HL-60 (cell line): ENCODE results near the gene SYCE3.

Experiments used
- DNase-seq, 2 experiments: peaks; one replicate each; pipeline ENCODE4 v3.0.0-alpha.2; 2010 to 2020; ENCODE audit warnings: low read depth in 1 of 2, low spot score in 1 of 2
- H3K27ac ChIP-seq: fragments of 250-450 bp; sonication (Bioruptor Pico); replicated peaks from 2 replicates; pipeline ENCODE4 v1.5.1; 2020; ENCODE audit warnings: mild to moderate bottlenecking, moderate library complexity
- H3K27me3 ChIP-seq: fragments of 250-450 bp; sonication (Bioruptor Pico); 2 replicates; pipeline ENCODE4 v1.5.1; 2021; ENCODE audit warnings: mild to moderate bottlenecking, moderate library complexity; ENCODE audit not compliant: insufficient read depth, poor library complexity, severe bottlenecking
- H3K4me3 ChIP-seq: replicated peaks from 2 replicates; pipeline ENCODE4 v1.5.1; 2011; ENCODE audit warnings: mild to moderate bottlenecking, control low read depth, low read length; ENCODE audit not compliant: insufficient read depth
- GABPA ChIP-seq: IDR thresholded peaks from 2 replicates; pipeline ENCODE4 v1.6.1; 2012; ENCODE audit warnings: low read depth
- POLR2AphosphoS5 ChIP-seq: IDR thresholded peaks from 2 replicates; pipeline ENCODE4 v1.6.1; 2012; ENCODE audit warnings: low read depth
- SPI1 ChIP-seq: IDR thresholded peaks from 2 replicates; pipeline ENCODE4 v1.6.1; 2012; ENCODE audit warnings: low read depth, mild to moderate bottlenecking, borderline replicate concordance
- TF ChIP-seq, protein P1 (sequence below): IDR thresholded peaks from 2 replicates; pipeline ENCODE4 v1.6.1; 2012; ENCODE audit warnings: low read depth; ENCODE audit not compliant: insufficient replicate concordance
- TF ChIP-seq, protein P2 (sequence below): IDR thresholded peaks from one replicate; pipeline ENCODE4 v1.5.1; 2011; ENCODE audit warnings: low read length, control low read depth, inconsistent platforms; ENCODE audit not compliant: insufficient read depth

SYCE3 gene

DNA sequence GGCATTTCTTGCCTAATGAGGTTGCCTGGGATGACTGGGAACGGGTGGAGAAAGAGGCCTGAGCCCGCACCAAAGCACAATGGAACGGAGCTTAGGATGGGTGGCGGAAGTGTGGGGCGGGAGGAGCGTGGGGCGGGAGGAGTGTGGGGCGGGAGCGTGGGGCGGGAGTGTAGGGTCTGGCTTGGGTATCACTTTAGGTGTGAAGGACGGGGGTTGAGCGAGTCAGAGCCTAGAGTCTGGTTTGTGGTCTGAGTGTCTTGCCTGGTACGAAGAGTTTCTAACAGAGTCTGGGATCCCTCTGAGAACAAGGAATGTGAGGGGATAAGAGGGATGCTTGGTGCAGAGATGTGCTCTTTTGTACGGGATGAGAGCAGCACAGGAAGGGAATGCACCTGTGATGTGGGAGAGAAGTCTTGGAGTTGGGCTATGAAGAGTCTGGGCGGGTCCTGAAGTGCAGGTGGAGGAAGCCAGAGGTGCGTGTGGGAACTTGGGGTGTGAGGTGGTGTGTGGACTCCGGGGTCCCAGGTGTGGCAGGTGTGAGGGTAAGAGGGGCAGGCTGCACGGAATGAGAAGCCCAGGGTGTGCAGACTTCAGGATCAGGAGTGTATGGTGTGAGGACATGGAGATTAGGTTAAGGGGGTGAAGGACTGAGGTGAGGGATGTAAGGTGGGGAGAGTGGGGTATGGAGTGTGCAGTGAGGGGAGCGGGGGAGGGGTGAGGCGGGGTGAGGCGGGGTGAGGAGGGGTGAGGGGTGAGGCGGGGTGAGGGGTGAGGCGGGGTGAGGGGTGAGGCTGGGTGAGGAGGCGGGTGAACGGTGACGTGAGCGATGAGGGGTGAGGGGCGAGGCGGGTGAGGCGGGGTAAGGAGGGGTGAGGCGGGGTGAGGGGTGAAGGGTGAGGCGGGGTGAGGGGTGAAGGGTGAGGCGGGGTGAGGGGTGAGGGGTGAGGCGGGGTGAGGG lies 1.0 kb downstream of the SYCE3 start:
- H3K27me3 ChIP-seq, result no peaks in the 10 kb centered on the region
- H3K27ac ChIP-seq, result no peak overlapping the region
- no peak for TF ChIP-seq GABPA
- TF ChIP-seq POLR2AphosphoS5, result no peak
- TF ChIP-seq, protein P1, sequence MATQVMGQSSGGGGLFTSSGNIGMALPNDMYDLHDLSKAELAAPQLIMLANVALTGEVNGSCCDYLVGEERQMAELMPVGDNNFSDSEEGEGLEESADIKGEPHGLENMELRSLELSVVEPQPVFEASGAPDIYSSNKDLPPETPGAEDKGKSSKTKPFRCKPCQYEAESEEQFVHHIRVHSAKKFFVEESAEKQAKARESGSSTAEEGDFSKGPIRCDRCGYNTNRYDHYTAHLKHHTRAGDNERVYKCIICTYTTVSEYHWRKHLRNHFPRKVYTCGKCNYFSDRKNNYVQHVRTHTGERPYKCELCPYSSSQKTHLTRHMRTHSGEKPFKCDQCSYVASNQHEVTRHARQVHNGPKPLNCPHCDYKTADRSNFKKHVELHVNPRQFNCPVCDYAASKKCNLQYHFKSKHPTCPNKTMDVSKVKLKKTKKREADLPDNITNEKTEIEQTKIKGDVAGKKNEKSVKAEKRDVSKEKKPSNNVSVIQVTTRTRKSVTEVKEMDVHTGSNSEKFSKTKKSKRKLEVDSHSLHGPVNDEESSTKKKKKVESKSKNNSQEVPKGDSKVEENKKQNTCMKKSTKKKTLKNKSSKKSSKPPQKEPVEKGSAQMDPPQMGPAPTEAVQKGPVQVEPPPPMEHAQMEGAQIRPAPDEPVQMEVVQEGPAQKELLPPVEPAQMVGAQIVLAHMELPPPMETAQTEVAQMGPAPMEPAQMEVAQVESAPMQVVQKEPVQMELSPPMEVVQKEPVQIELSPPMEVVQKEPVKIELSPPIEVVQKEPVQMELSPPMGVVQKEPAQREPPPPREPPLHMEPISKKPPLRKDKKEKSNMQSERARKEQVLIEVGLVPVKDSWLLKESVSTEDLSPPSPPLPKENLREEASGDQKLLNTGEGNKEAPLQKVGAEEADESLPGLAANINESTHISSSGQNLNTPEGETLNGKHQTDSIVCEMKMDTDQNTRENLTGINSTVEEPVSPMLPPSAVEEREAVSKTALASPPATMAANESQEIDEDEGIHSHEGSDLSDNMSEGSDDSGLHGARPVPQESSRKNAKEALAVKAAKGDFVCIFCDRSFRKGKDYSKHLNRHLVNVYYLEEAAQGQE, result no peak
- TF ChIP-seq SPI1, result no peak
- TF ChIP-seq, protein P2, sequence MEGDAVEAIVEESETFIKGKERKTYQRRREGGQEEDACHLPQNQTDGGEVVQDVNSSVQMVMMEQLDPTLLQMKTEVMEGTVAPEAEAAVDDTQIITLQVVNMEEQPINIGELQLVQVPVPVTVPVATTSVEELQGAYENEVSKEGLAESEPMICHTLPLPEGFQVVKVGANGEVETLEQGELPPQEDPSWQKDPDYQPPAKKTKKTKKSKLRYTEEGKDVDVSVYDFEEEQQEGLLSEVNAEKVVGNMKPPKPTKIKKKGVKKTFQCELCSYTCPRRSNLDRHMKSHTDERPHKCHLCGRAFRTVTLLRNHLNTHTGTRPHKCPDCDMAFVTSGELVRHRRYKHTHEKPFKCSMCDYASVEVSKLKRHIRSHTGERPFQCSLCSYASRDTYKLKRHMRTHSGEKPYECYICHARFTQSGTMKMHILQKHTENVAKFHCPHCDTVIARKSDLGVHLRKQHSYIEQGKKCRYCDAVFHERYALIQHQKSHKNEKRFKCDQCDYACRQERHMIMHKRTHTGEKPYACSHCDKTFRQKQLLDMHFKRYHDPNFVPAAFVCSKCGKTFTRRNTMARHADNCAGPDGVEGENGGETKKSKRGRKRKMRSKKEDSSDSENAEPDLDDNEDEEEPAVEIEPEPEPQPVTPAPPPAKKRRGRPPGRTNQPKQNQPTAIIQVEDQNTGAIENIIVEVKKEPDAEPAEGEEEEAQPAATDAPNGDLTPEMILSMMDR, result no peak
- H3K4me3 ChIP-seq, result no peak overlapping the region
- DNase-seq, result no peak

DNA sequence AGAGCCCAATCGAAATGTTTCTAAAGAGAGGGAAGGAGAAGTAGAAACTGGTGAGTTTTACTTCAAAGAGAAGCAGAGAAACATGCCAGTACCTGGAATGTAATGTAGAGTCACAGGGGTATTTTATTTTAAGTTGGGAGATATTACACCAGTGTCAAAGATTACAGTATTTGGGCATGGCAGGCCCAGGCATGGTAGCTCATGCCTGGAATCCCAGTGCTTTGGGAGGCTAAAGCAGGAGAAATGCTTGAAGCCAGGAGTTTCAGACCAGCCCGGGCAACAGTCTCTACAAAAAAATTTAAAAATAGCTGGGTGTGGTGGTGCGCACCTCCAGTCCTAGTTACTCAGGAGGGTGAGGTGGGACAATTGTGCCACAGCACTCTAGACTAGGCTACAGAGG lies 2.7 kb downstream of the SYCE3 start:
- Histone ChIP-seq H3K4me3 (no peak overlapping the region), H3K27ac (no peak overlapping the region), H3K27me3 (no peaks in the 10 kb centered on the region)
- DNase-seq, result no peak
- TF ChIP-seq, protein P1, result no peak
- TF ChIP-seq SPI1, result no peak

DNA sequence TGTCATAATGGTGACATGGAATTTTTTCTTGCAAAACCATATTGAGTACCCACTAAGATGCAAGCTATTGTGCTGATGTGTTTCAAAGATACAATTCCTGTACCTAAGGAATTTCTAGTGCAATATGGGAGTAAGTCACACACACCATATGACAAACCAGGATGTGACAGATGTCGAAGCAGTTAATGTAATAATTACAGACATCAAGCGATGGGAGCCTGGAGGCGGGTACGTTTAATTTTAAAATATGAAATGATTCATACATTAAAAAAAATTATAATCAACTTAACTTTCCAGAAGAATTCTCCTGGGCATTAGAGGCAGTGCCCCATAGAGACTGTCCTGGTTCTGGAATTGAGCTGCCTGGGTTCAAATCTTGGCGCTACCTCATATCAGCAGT lies 6.0 kb downstream of the SYCE3 start:
- TF ChIP-seq POLR2AphosphoS5, result no peak
- TF ChIP-seq, protein P1, result no peak
- TF ChIP-seq, protein P2, result no peak
- no peak for TF ChIP-seq GABPA
- no peak for TF ChIP-seq SPI1
- no peak overlapping the region for H3K4me3 ChIP-seq
- no peaks in the 10 kb centered on the region for H3K27me3 ChIP-seq
- DNase-seq, result no peak
- no peak overlapping the region for H3K27ac ChIP-seq
